ENCODE measurements around the gene TMEM109.

DNA sequence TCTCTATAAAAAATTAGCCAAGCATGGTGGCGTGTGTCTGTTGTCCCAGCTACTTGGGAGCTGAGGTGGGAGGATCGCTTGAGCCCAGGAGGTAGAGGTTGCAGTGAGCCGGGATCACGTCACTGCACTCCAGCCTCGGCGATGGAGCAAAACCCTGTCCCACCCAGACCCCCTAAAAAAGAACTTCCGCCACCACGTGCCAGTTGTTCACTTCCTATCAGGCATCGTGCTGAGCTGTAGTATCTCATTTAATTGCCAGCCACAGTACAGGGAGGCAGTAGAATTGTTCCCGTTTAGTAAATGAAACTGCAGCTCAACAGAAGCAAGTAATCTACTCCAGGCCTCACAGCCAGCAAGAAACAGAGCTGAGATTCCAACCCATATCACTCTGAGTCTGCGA lies 7.3 kb downstream of the TMEM109 start:
- no peak for TF ChIP-seq EZH2 (IDR thresholded peaks at IDR 0.05; ENCODE audit: low read length, unreplicated experiment)
- TF ChIP-seq, protein P1, sequence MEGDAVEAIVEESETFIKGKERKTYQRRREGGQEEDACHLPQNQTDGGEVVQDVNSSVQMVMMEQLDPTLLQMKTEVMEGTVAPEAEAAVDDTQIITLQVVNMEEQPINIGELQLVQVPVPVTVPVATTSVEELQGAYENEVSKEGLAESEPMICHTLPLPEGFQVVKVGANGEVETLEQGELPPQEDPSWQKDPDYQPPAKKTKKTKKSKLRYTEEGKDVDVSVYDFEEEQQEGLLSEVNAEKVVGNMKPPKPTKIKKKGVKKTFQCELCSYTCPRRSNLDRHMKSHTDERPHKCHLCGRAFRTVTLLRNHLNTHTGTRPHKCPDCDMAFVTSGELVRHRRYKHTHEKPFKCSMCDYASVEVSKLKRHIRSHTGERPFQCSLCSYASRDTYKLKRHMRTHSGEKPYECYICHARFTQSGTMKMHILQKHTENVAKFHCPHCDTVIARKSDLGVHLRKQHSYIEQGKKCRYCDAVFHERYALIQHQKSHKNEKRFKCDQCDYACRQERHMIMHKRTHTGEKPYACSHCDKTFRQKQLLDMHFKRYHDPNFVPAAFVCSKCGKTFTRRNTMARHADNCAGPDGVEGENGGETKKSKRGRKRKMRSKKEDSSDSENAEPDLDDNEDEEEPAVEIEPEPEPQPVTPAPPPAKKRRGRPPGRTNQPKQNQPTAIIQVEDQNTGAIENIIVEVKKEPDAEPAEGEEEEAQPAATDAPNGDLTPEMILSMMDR (conservative IDR thresholded peaks at IDR 0.05; ENCODE audit: low read depth, low read length), result no peak
